GM23338 (cell line): Measurements from ENCODE around the gene RAB22A.

Experiments
- JUNB ChIP-seq: IDR thresholded peaks from one replicate; pipeline ENCODE4 v1.6.1; 2016; ENCODE audit warnings: antibody characterized with exemption; ENCODE audit not compliant: unreplicated experiment
- TF ChIP-seq, protein P1 (sequence below): IDR thresholded peaks from one replicate; pipeline ENCODE4 v1.6.1; 2018; ENCODE audit warnings: antibody characterized with exemption; ENCODE audit not compliant: unreplicated experiment
- TF ChIP-seq, protein P2 (sequence below), 2 experiments: fragments of 200-600 bp in 1 of 2; sonication (generic) in 1 of 2; conservative IDR thresholded peaks; 2 replicates each; pipeline versions ENCODE4 v1.5.1 to v1.6.1; 2016 to 2017; ENCODE audit warnings: antibody characterized with exemption in 2 of 2, low read depth in 2 of 2, mild to moderate bottlenecking in 2 of 2, moderate library complexity in 1 of 2

DNA sequence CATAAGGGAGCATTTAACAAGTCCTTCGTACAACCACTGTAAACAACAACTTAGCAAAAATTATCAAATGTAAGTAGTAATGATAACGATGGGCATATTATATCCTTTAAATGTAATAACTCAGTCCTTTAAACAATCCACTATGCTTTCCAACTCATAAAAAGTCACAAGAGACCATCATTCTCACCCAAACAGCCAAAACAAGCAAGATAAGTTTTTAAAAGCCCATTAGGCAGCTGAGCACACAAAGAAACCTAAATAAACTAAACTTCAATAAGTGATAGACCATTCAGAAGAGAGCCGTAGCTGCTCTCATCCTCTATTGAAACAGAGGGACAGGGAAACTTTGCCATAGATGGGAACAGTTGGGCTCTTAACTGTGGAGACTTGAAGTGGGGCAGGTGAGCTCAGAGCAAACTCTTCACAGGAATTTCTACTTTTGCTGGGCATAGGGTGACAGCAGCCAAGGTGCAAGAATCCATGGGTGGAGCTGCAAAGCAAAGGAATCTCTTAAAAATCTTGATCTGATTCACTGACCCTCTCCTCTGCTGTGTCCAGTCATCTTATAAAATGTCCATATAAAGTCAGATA lies 22.5 kb downstream of the RAB22A start:
- TF ChIP-seq, protein P1, sequence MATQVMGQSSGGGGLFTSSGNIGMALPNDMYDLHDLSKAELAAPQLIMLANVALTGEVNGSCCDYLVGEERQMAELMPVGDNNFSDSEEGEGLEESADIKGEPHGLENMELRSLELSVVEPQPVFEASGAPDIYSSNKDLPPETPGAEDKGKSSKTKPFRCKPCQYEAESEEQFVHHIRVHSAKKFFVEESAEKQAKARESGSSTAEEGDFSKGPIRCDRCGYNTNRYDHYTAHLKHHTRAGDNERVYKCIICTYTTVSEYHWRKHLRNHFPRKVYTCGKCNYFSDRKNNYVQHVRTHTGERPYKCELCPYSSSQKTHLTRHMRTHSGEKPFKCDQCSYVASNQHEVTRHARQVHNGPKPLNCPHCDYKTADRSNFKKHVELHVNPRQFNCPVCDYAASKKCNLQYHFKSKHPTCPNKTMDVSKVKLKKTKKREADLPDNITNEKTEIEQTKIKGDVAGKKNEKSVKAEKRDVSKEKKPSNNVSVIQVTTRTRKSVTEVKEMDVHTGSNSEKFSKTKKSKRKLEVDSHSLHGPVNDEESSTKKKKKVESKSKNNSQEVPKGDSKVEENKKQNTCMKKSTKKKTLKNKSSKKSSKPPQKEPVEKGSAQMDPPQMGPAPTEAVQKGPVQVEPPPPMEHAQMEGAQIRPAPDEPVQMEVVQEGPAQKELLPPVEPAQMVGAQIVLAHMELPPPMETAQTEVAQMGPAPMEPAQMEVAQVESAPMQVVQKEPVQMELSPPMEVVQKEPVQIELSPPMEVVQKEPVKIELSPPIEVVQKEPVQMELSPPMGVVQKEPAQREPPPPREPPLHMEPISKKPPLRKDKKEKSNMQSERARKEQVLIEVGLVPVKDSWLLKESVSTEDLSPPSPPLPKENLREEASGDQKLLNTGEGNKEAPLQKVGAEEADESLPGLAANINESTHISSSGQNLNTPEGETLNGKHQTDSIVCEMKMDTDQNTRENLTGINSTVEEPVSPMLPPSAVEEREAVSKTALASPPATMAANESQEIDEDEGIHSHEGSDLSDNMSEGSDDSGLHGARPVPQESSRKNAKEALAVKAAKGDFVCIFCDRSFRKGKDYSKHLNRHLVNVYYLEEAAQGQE: no peak
- TF ChIP-seq, protein P2, sequence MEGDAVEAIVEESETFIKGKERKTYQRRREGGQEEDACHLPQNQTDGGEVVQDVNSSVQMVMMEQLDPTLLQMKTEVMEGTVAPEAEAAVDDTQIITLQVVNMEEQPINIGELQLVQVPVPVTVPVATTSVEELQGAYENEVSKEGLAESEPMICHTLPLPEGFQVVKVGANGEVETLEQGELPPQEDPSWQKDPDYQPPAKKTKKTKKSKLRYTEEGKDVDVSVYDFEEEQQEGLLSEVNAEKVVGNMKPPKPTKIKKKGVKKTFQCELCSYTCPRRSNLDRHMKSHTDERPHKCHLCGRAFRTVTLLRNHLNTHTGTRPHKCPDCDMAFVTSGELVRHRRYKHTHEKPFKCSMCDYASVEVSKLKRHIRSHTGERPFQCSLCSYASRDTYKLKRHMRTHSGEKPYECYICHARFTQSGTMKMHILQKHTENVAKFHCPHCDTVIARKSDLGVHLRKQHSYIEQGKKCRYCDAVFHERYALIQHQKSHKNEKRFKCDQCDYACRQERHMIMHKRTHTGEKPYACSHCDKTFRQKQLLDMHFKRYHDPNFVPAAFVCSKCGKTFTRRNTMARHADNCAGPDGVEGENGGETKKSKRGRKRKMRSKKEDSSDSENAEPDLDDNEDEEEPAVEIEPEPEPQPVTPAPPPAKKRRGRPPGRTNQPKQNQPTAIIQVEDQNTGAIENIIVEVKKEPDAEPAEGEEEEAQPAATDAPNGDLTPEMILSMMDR (conservative IDR thresholded peaks at IDR 0.05; ENCODE audit: low read depth in 2 of 2): no peak
- no peak for TF ChIP-seq JUNB
